B cell (primary cell): ENCODE data around the gene BEST2. TPM values are rescaled to one million over a fixed set of nuclear protein-coding genes. Genes with fewer than 3 reads are reported as not detected.

ENCODE experiments used
- ATAC-seq: fragments of 200-7000 bp; cut with Tn5 transposase; one replicate; pipeline ENCODE4 v1.10.0; 2021; ENCODE audit warnings: low read depth, mild to moderate bottlenecking, moderate number of reproducible peaks, moderate library complexity
- CTCF ChIA-PET: fragments of 350-600 bp; sonication (Branson Sonifier 250); formaldehyde crosslinking; loops from one replicate; lab custom pipeline; 2021; ENCODE audit warnings: antibody characterized with exemption, inconsistent platforms; lab: Charles Lee
- POLR2A ChIA-PET: fragments of 350-600 bp; sonication (Branson Sonifier 250); formaldehyde crosslinking; loops from one replicate; lab custom pipeline; 2021; ENCODE audit warnings: antibody characterized with exemption; lab: Charles Lee
- DNase-seq: peaks from one replicate; pipeline ENCODE4 v3.0.0; 2013
- H2AFZ ChIP-seq: 2 replicates; pipeline ENCODE4 v1.6.1; 2012; ENCODE audit warnings: mild to moderate bottlenecking, low read depth, low read length; ENCODE audit not compliant: insufficient read depth, poor library complexity, severe bottlenecking
- H3K27ac ChIP-seq, 2 donors: 1 replicate in 1 of 2; 2 replicates in 1 of 2; pipeline ENCODE4 v1.5.1; 2012 to 2013; ENCODE audit warnings: low read length in 2 of 2, mild to moderate bottlenecking in 2 of 2, moderate library complexity in 1 of 2
- H3K27me3 ChIP-seq, 4 experiments: fragments of 200-600 bp in 1 of 4; sonication (generic) in 1 of 4; replicated peaks in 1 of 4; 1 replicate in 2 of 4; 2 replicates in 2 of 4; pipeline versions ENCODE4 v1.6.1 to v1.7.0; 2013 to 2016; ENCODE audit warnings: low read length in 3 of 4, mild to moderate bottlenecking in 2 of 4, mixed read lengths in 1 of 4, moderate library complexity in 1 of 4; ENCODE audit not compliant: insufficient read depth in 4 of 4, control insufficient read depth in 3 of 4; ENCODE audit errors: control extremely low read depth in 1 of 4
- H3K36me3 ChIP-seq, 2 experiments: replicated peaks in 1 of 2; 1 replicate in 1 of 2; 2 replicates in 1 of 2; pipeline versions ENCODE4 v1.6.1 to v1.7.1; 2013; ENCODE audit warnings: low read length in 1 of 2; ENCODE audit not compliant: insufficient read depth in 2 of 2, control insufficient read depth in 1 of 2; ENCODE audit errors: control extremely low read depth in 1 of 2, extremely low read depth in 1 of 2
- H3K4me1 ChIP-seq, 2 donors: fragments of 200-600 bp in 1 of 2; sonication (generic) in 1 of 2; 1 replicate in 1 of 2; 2 replicates in 1 of 2; pipeline versions ENCODE4 v1.5.1 to v1.6.1; 2013 to 2017; ENCODE audit warnings: low read length in 2 of 2; ENCODE audit not compliant: control insufficient read depth in 2 of 2, insufficient read depth in 2 of 2
- H3K4me2 ChIP-seq: replicated peaks from 2 replicates; pipeline ENCODE3; 2012; ENCODE audit warnings: mild to moderate bottlenecking, low read depth, low read length; ENCODE audit not compliant: poor library complexity, severe bottlenecking
- H3K4me3 ChIP-seq, 5 experiments: fragments of 200-600 bp in 1 of 5; sonication (generic) in 1 of 5; 1 replicate in 3 of 5; 2 replicates in 2 of 5; pipeline versions ENCODE4 v1.5.1 to v1.7.0; 2011 to 2016; ENCODE audit warnings: low read length in 4 of 5, mild to moderate bottlenecking in 4 of 5, low read depth in 2 of 5, control low read depth in 1 of 5, moderate library complexity in 1 of 5; ENCODE audit not compliant: insufficient read depth in 1 of 5; ENCODE audit errors: control extremely low read depth in 1 of 5, extremely low read depth in 1 of 5
- H3K79me2 ChIP-seq: fragments of 200-600 bp; sonication (generic); one replicate; pipeline ENCODE4 v1.6.0; 2016; ENCODE audit warnings: low read length; ENCODE audit not compliant: control insufficient read depth, insufficient read depth
- H3K9ac ChIP-seq: fragments of 200-600 bp; sonication (generic); 2 replicates; pipeline ENCODE4 v1.6.1; 2017; ENCODE audit warnings: mild to moderate bottlenecking, low read length, moderate library complexity
- H3K9me3 ChIP-seq, 3 donors: one replicate each; pipeline versions ENCODE4 v1.6.1 to v1.7.1; 2013; ENCODE audit warnings: low read length in 2 of 3; ENCODE audit not compliant: control insufficient read depth in 2 of 3, insufficient read depth in 1 of 3; ENCODE audit errors: control extremely low read depth in 1 of 3
- H4K20me1 ChIP-seq: 2 replicates; pipeline ENCODE4 v1.6.0; 2012; ENCODE audit warnings: mild to moderate bottlenecking, low read length; ENCODE audit not compliant: insufficient read depth, control insufficient read depth, poor library complexity, severe bottlenecking
- H3K27ac Mint-ChIP-seq: one replicate; pipeline ENCODE4 v1.8.0; 2021; ENCODE audit warnings: mixed read lengths
- H3K27me3 Mint-ChIP-seq: one replicate; pipeline ENCODE4 v1.8.0; 2021; ENCODE audit warnings: mixed read lengths
- H3K4me1 Mint-ChIP-seq: one replicate; pipeline ENCODE4 v1.8.0; 2021; ENCODE audit warnings: mixed read lengths
- H3K4me3 Mint-ChIP-seq: one replicate; pipeline ENCODE4 v1.8.0; 2021; ENCODE audit warnings: mixed read lengths
- H3K9me3 Mint-ChIP-seq: one replicate; pipeline ENCODE4 v1.8.0; 2022; ENCODE audit warnings: mixed read lengths; ENCODE audit not compliant: insufficient read depth
- CTCF ChIP-seq: fragments of 200-600 bp; IDR thresholded peaks from one replicate; pipeline ENCODE4 v1.8.0; 2022; ENCODE audit warnings: antibody characterized with exemption, mild to moderate bottlenecking
- EZH2 ChIP-seq: IDR thresholded peaks from 2 replicates; pipeline ENCODE4 v1.6.1; 2012; ENCODE audit warnings: borderline replicate concordance, low read depth, mild to moderate bottlenecking, moderate library complexity, low read length; ENCODE audit not compliant: insufficient read depth, poor library complexity, severe bottlenecking
- WGBS: methylation state at CpG from one replicate; pipeline ENCODE4 v1.1.5; 2013; ENCODE audit warnings: missing lambda C conversion rate; ENCODE audit not compliant: insufficient coverage; 5-methylcytosine and 5-hydroxymethylcytosine counted together
- intact Hi-C: fragments of 100-400 bp; cut with micrococcal nuclease; formaldehyde crosslinking; loops from one replicate; pipeline ENCODE4 v1.10.0; 2022
- polyA plus RNA-seq: library from polyadenylated mRNA; depleted of rRNA; stranded (reverse); fragments of >200 nt; gene quantifications from 2 replicates; pipeline ENCODE4 v1.2.3, GENCODE V29; 2012
- total RNA-seq, 2 donors: library from RNA; stranded (reverse); fragments of 120-200 nt in 1 of 2; gene quantifications; 1 replicate in 1 of 2; 2 replicates in 1 of 2; pipeline versions ENCODE4 v1.2.3 to v1.2.4, GENCODE V29; 2013 to 2022

Gene BEST2
- total and polyA plus RNA-seq, 2 donors (not counting 1 experiment from before 2014, with no cell fraction given) = 0.07 TPM; not detected in 1

- CTCF ChIA-PET = interaction anchor here (0.8 to 4.4 kb wide), 4 partner anchors 12 to 17 kb away, joined by 4 to 29 read pairs (median 6); no protein-coding TSS in a partner anchor
- Mint-ChIP-seq H3K27ac (no peak overlapping the region), H3K9me3 (peaks cover 4% of the 10 kb centered on the region), H3K4me1 (peaks cover 4% of the 10 kb centered on the region), H3K4me3 (no peak overlapping the region), H3K27me3 (peaks cover 4% of the 10 kb centered on the region)
- Histone ChIP-seq H3K4me1 (peaks cover 5 to 7% of the 10 kb centered on the region in 2 donors), H3K9me3 (peaks cover 0 to 15% (median 5%) of the 10 kb centered on the region in 3 donors), H2AFZ (no peak overlapping the region), H3K27me3 (no peaks in the 10 kb centered on the region), H3K36me3 (peaks cover 0 to 33% of the 10 kb centered on the region in 2 experiments), H3K27ac (no peak overlapping the region), H3K4me2 (no peak overlapping the region), H3K79me2 (no peaks in the 10 kb centered on the region), H4K20me1 (no peaks in the 10 kb centered on the region), H3K4me3 (no peak overlapping the region), H3K9ac (no peak overlapping the region)
- POLR2A ChIA-PET = no interaction called here
- DNase-seq = no peak
- WGBS = 92% methylated on average over 22 of the region's 22 CpGs
- intact Hi-C loops = no loop called here
- TF ChIP-seq EZH2 (no peak), CTCF (no peak)
- no peak for ATAC-seq
Measured at GRCh38 chr19:12745166-12745897, 6.3 kb upstream of the BEST2 start.

DNA sequence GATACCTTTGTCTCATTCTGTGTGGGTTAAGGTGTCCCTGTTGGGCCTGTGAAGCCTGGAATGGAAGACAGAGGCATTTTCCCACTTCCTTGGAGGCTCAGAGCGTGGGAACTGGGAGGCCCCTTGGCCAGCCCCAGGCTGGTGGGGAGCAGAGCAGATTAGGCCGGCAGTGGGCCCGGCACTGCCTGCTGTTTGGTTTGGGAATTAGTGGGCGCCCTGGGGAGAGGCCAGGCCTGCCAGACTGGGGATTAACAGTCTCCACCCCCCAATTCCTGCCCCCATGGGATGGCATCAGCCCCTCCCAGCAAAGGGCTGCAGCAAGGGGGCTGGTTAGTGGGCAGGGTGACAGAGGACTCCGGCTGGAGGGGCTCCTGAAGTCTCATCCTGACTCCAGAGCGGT is 3.1 kb upstream of the BEST2 start:
- intact Hi-C loops = no loop called here

More for the DNA sequence above, 3.1 kb upstream of the BEST2 start:
- H3K9ac ChIP-seq = no peak overlapping the region
- H3K27me3 ChIP-seq = peaks cover 0 to 4% (median 0%) of the 10 kb centered on the region in 4 experiments
- peaks cover 5 to 7% of the 10 kb centered on the region in 2 donors for H3K4me1 ChIP-seq
- H3K4me3 Mint-ChIP-seq = no peak overlapping the region
- TF ChIP-seq EZH2 = no peak
- no peak for TF ChIP-seq CTCF
- H3K4me1 Mint-ChIP-seq = peaks cover 4% of the 10 kb centered on the region
- peaks cover 0 to 15% (median 5%) of the 10 kb centered on the region in 3 donors for H3K9me3 ChIP-seq
- H2AFZ ChIP-seq = no peak overlapping the region
- H3K27me3 Mint-ChIP-seq = peaks cover 21% of the 10 kb centered on the region
- H3K27ac Mint-ChIP-seq = no peak overlapping the region
- ATAC-seq = no peak
- POLR2A ChIA-PET = no interaction called here
- no peaks in the 10 kb centered on the region for H4K20me1 ChIP-seq
- 93% methylated on average over 6 of the region's 6 CpGs for WGBS
- no peak for DNase-seq
- CTCF ChIA-PET = interaction anchor here (1.0 to 4.4 kb wide), 3 partner anchors 11 to 31 kb away, joined by 3 to 29 read pairs (median 4); no protein-coding TSS in a partner anchor
- no peak overlapping the region for H3K27ac ChIP-seq
- no peak overlapping the region for H3K4me3 ChIP-seq
- peaks cover 4% of the 10 kb centered on the region for H3K9me3 Mint-ChIP-seq
- H3K4me2 ChIP-seq = no peak overlapping the region
- H3K79me2 ChIP-seq = no peaks in the 10 kb centered on the region
- peaks cover 0 to 28% of the 10 kb centered on the region in 2 experiments for H3K36me3 ChIP-seq
